A673 (cell line): ENCODE results near the gene KDR.

Source experiments
- EZH2 ChIP-seq: fragments of 200-600 bp; sonication (generic); IDR thresholded peaks from 2 replicates; pipeline ENCODE4 v1.6.1; 2017; ENCODE audit warnings: borderline replicate concordance, low read depth, mild to moderate bottlenecking, mixed read lengths, antibody characterized with exemption, low read length; ENCODE audit not compliant: poor library complexity, severe bottlenecking
- TF ChIP-seq, protein P1 (sequence below): fragments of 300-800, 200-600 bp; sonication (generic); conservative IDR thresholded peaks from 2 replicates; pipeline ENCODE4 v1.5.1; 2017; ENCODE audit warnings: low read depth, mild to moderate bottlenecking, antibody characterized with exemption, low read length, moderate library complexity, mixed read lengths

DNA sequence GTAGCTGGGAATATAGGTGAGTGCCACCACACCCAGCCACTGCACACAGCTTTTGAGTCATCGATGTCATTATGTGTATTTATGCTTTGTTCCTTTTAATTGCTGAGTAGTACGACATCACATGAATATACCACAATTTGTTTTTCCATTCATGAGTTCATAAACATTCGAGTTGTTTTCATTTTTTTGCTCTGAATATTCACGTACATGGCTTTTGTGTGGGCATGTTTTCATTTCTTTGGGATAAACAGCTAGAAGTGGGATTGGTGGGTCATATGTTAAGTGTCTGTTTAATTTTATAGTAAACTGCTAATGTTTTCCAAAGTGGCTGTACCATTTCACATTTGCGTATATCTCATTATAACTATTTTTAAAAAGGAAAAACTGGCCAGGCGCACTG lies 45.1 kb upstream of the KDR start:
- TF ChIP-seq, protein P1, sequence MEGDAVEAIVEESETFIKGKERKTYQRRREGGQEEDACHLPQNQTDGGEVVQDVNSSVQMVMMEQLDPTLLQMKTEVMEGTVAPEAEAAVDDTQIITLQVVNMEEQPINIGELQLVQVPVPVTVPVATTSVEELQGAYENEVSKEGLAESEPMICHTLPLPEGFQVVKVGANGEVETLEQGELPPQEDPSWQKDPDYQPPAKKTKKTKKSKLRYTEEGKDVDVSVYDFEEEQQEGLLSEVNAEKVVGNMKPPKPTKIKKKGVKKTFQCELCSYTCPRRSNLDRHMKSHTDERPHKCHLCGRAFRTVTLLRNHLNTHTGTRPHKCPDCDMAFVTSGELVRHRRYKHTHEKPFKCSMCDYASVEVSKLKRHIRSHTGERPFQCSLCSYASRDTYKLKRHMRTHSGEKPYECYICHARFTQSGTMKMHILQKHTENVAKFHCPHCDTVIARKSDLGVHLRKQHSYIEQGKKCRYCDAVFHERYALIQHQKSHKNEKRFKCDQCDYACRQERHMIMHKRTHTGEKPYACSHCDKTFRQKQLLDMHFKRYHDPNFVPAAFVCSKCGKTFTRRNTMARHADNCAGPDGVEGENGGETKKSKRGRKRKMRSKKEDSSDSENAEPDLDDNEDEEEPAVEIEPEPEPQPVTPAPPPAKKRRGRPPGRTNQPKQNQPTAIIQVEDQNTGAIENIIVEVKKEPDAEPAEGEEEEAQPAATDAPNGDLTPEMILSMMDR: no peak
- TF ChIP-seq EZH2: no peak
